Peyer's patch (tissue), 4 donors: ENCODE data around the gene IFNA17. TPM values are rescaled to one million over a fixed set of nuclear protein-coding genes. Genes with fewer than 3 reads are reported as not detected.
"Not testable (repeated sequence)": the region's sequence is repeated elsewhere in the genome, so short reads cannot be mapped to it uniquely, and the experiment has no call there.

Source experiments
- DNase-seq, 3 donors: peaks; one replicate each; pipeline ENCODE4 v3.0.0-alpha.2; 2017 to 2019
- H3K27ac ChIP-seq, 4 donors: fragments of 200-600 bp; sonication (generic); one replicate each; pipeline ENCODE4 v1.5.1; 2016 to 2019
- H3K27me3 ChIP-seq, 2 donors: fragments of 200-600 bp; sonication (generic); one replicate each; pipeline ENCODE4 v1.5.1; 2019
- H3K36me3 ChIP-seq, 3 donors: fragments of 200-600 bp; sonication (generic); one replicate each; pipeline ENCODE4 v1.5.1; 2016 to 2019
- H3K4me1 ChIP-seq, 4 donors: fragments of 200-600 bp; sonication (generic); one replicate each; pipeline ENCODE4 v1.5.1; 2016 to 2019
- H3K4me3 ChIP-seq, 4 donors: fragments of 200-600 bp; sonication (generic); 1 replicate in 3 of 4; 2 replicates in 1 of 4; pipeline ENCODE4 v1.5.1; 2016 to 2019; ENCODE audit warnings: mild to moderate bottlenecking in 1 of 4
- H3K9me3 ChIP-seq, 4 donors: fragments of 200-600 bp; sonication (generic); one replicate each; pipeline ENCODE4 v1.5.1; 2016 to 2019; ENCODE audit warnings: mild to moderate bottlenecking in 1 of 4
- CTCF ChIP-seq, 6 experiments: fragments of 450-650 bp in 4 of 6; fragments of 200-600 bp in 2 of 6; sonication (generic) in 1 of 6; IDR thresholded peaks; one replicate each; pipeline ENCODE4 v1.5.1; 2017 to 2019; ENCODE audit warnings: antibody characterized with exemption in 6 of 6, mild to moderate bottlenecking in 3 of 6, moderate library complexity in 1 of 6
- total RNA-seq, 4 donors: library from RNA; depleted of rRNA; stranded (reverse); fragments of >200 nt; gene quantifications; one replicate each; pipeline ENCODE4 v1.1.0, GENCODE V29; 2016

Gene IFNA17
- total RNA-seq, 4 donors from 2014 or later, result not detected

DNA sequence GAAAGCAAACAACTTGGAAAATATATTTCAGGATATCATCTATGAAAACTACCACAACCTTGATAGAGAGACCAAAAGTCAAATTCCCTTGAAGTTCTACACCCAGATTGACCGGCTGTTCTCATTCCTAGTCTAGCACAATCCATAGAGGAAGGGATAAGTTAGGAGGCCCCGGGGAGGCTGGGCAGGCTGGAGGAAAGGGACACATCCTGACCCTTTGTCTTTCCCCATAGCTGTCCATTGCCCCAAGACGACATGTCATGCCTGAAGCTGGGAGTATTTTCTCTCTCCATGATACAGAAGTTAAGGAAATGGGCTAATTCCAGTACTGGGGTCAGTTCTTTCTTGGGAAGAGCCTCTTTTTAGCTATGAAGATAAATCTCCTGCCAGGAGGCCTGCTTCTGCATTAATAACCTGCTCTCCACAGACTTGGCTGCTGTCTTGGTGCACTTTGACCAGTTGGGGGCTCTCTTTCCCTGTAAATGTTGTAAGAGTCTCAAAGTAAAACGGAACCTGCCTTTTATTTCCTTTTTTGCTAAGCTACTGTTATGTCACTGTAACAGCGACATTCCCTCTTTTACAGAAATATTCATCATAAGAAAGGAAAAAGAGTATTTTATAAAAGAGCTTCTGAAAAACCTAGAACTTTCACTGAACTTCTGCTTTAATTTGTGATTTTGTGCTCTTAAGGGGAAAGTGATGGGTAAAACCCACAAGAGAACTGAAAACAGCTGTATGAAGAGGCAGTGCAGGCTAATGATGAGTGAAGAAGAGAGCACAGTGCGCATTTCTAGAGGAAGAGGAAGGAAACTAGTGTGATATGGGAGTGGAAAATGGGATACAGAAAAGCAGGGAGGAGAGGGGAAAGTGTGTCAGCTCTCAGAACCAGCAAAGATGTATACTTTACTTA is 32.9 kb downstream of the IFNA17 start:
- not testable (repeated sequence) for H3K9me3 ChIP-seq, H3K27me3 ChIP-seq, H3K4me1 ChIP-seq, DNase-seq, H3K36me3 ChIP-seq, H3K27ac ChIP-seq, H3K4me3 ChIP-seq
- TF ChIP-seq CTCF (IDR thresholded peaks at IDR 0.05), result peak in 3 of 6 experiments; percentile 40 to 53 (median 41)

- H3K27ac ChIP-seq, H3K4me1 ChIP-seq, H3K27me3 ChIP-seq, H3K4me3 ChIP-seq, H3K36me3 ChIP-seq, DNase-seq, H3K9me3 ChIP-seq: not testable (repeated sequence)
Measured at GRCh38 chr9:21187487-21187886, 40.5 kb downstream of the IFNA17 start, which contains the start of gene IFNA4. IFNA4 (minus strand) TSS chr9:21187587; CDS start chr9:21187531, 56 bp downstream.

DNA sequence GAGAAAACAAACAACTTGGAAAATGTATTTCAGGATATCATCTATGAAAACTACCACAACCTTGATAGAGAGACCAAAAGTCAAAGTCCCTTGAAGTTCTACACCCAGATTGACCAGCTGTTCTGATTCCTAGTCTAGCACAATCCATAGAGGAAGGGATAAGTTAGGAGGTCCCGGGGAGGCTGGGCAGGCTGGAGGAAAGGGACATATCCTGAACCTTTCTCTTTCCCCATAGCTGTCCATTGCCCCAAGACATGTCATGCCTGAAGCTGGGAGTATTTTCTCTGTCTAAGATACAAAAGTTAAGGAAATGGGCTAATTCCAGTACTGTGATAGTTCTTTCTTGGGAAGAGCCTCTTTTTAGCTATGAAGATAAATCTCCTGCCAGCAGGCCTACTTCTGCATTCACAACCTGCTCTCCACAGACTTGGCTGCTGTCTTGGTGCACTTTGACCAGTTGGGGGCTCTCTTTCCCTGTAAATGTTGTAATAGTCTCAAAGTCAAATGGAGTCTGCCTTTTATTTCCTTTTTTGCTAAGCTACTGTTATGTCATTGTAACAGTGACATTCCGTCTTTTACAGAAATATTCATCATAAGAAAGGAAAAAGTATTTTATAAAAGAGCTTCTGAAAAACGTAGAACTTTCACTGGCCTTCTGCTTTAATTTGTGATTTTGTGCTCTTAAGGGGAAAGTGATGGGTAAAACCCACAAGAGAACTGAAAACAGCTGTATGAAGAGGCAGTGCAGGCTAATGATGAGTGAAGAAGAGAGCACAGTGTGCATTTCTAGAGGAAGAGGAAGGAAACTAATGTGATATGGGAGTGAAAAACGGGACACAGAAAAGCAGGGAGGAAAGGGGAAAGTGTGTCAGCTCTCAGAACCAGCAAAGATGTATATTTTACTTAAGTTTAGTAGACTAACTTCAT is 44.9 kb downstream of the IFNA17 start:
- not testable (repeated sequence) for H3K27ac ChIP-seq, H3K27me3 ChIP-seq, DNase-seq, H3K4me1 ChIP-seq, H3K4me3 ChIP-seq, H3K9me3 ChIP-seq, H3K36me3 ChIP-seq
- peak in 2 of 6 experiments; percentile 18 to 32 for TF ChIP-seq CTCF (IDR thresholded peaks at IDR 0.05)

Other genes with a start within 250 kb of the IFNA17 start
- 1 to 10 TPM; 1.2 to 8.3 (median 2.0) TPM for gene HACD4, start 196.6 kb downstream of the IFNA17 start, total RNA-seq
- not detected for gene IFNB1, start 150.3 kb downstream of the IFNA17 start, total RNA-seq
- not detected for gene IFNW1, start 86.4 kb downstream of the IFNA17 start, total RNA-seq
- gene IFNA21, start 61.6 kb downstream of the IFNA17 start, total RNA-seq, result not detected
- gene IFNA4, start 40.6 kb downstream of the IFNA17 start, total RNA-seq, result not detected
- not detected for gene IFNA7, start 26.0 kb downstream of the IFNA17 start, total RNA-seq
- not detected for gene IFNA10, start 21.1 kb downstream of the IFNA17 start, total RNA-seq
- gene IFNA16, start 10.9 kb downstream of the IFNA17 start, total RNA-seq, result not detected
- gene IFNA14, start 11.8 kb upstream of the IFNA17 start, total RNA-seq, result not detected
- 1 to 10 TPM in 1 of 4 donors, not detected in 3; 1.4 TPM for gene IFNA5, start 77.1 kb upstream of the IFNA17 start, total RNA-seq
- gene KLHL9, start 107.2 kb upstream of the IFNA17 start, total RNA-seq, result 10 to 100 TPM; 16.3 to 23.1 (median 18.5) TPM
- not detected for gene IFNA6, start 122.7 kb upstream of the IFNA17 start, total RNA-seq
- not detected for gene IFNA13, start 139.8 kb upstream of the IFNA17 start, total RNA-seq
- gene IFNA2, start 157.2 kb upstream of the IFNA17 start, total RNA-seq, result not detected
- not detected for gene IFNA8, start 180.9 kb upstream of the IFNA17 start, total RNA-seq
- not detected for gene IFNA1, start 212.2 kb upstream of the IFNA17 start, total RNA-seq